HG03039 (cell line): ENCODE results near the gene CHAF1B.

Experiments used
- ATAC-seq: cut with Tn5 transposase; IDR thresholded peaks from one replicate; pipeline ENCODE4 v1.9.1; 2021; ENCODE audit warnings: mild to moderate bottlenecking, moderate library complexity; ENCODE audit not compliant: unreplicated experiment

The CHAF1B gene

GRCh38 chr21:36461277-36461917 lies 76.2 kb downstream of the CHAF1B start:
- ATAC-seq, result no peak

- ATAC-seq, result no peak
Measured at GRCh38 chr21:36461918-36462486, 76.8 kb downstream of the CHAF1B start.

DNA sequence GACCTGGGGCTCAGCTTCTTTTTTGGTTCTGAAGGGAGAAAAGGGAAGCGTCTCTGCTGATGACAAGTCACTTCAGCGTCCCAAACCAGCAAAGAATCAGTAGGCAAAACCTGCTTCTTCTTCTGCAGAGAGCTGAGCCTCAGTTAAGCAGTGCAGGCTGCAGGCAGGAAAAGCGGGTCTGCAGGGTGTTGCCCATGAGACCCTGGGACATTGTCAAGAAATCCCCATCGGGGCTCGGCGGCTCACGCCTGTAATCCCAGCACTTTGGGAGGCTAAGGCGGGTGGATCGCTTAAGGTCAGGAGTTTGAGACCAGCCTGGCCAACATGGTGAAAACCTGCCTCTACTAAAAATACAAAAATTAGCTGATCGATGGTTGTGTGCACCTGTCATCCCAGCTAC lies 78.0 kb downstream of the CHAF1B start:
- ATAC-seq, result no peak

DNA sequence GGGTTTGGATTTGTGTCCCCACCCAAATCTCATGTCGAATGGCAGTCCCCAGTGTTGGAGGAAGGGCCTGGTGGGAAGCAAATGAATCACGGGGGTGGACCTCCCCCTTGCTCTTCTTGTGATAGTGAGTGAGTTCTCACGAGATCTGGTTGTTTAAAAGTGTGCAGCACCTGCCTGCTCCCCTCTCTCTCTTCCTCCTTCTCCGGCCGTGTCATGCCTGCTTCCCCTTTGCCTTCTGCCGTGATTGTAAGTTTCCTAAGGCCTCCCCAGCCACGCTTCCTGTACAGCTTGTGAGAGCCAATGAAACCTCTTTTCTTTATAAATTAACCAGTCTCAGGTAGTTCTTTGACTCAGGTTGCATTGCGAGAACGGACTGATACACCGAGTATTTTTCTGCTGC lies 78.8 kb downstream of the CHAF1B start:
- ATAC-seq, result no peak

DNA sequence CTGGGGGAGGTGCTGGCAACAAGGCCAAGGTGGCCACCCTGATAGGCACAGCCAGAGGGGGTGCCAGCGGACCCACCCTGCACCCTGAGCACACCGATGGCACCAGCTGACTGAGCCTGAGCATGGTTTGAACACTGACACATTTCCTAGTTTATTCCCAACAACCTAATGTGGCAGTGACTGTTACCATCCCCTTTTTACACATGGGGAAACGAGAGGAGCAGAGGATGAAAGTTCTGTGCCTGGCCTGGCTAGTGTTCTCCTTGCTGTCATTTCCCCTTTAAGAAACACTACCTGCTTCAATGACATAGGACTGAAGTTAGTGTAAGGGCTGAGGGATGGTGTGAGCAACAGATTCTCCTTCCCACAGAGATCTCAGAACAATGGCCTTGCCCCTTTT lies 79.4 kb downstream of the CHAF1B start:
- no peak for ATAC-seq

- no peak for ATAC-seq
Measured at GRCh38 chr21:36465478-36465877, 80.3 kb downstream of the CHAF1B start.

DNA sequence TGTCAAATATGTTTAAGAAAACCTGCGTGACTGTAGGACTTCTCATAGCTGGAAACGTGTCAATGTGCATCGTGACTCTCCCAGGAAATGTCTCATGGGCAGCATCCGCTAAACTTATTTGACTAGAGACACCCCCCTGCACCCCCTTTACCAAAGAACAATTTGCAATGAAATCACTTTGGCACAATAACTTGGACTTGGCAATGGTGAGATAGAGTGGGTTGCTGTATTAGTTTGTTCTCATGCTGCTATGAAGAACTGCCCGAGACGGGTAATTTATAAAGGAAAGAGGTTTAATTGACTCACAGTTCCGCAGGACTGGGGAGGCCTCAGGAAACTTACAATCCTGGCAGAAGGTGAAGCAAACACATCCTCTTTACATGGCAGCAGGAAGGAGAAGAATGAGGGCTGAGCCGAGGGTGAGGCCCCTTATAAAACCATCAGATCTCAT lies 80.9 kb downstream of the CHAF1B start:
- ATAC-seq, result no peak
